Activated naive CD4-positive, alpha-beta T cell treated with anti-CD3 and anti-CD28 coated beads, Interleukin-2, amount 50 U/mL, for 72 hours (primary cell): ENCODE results near the gene PHF3. TPM values are rescaled to one million over a fixed set of nuclear protein-coding genes. Genes with fewer than 3 reads are reported as not detected.
A peak's percentile ranks its signal among the peaks of the same experiment; 100 is the strongest.

Experiments
- ATAC-seq, 2 donors: fragments of 150-1000 bp; cut with Tn5 transposase; 2 replicates each; pipeline ENCODE4 v1.10.0; 2021; ENCODE audit warnings: mild to moderate bottlenecking in 2 of 2, moderate library complexity in 2 of 2
- DNase-seq, 2 donors: peaks; one replicate each; pipeline ENCODE4 v3.0.0; 2021 to 2022; ENCODE audit warnings: low spot score in 2 of 2
- H3K27ac Mint-ChIP-seq, 2 donors: one replicate each; pipeline ENCODE4 v1.8.0; 2022; ENCODE audit warnings: mild to moderate bottlenecking in 2 of 2, mixed read lengths in 2 of 2
- H3K36me3 Mint-ChIP-seq, 2 donors: one replicate each; pipeline ENCODE4 v1.8.0; 2022; ENCODE audit warnings: mixed read lengths in 2 of 2
- H3K9me3 Mint-ChIP-seq, 2 donors: one replicate each; pipeline ENCODE4 v1.8.0; 2022; ENCODE audit warnings: mixed read lengths in 2 of 2
- total RNA-seq, 2 donors: library from RNA; stranded (reverse); gene quantifications; one replicate each; pipeline ENCODE4 v1.2.3, GENCODE V29; 2022

PHF3 gene, protein sequence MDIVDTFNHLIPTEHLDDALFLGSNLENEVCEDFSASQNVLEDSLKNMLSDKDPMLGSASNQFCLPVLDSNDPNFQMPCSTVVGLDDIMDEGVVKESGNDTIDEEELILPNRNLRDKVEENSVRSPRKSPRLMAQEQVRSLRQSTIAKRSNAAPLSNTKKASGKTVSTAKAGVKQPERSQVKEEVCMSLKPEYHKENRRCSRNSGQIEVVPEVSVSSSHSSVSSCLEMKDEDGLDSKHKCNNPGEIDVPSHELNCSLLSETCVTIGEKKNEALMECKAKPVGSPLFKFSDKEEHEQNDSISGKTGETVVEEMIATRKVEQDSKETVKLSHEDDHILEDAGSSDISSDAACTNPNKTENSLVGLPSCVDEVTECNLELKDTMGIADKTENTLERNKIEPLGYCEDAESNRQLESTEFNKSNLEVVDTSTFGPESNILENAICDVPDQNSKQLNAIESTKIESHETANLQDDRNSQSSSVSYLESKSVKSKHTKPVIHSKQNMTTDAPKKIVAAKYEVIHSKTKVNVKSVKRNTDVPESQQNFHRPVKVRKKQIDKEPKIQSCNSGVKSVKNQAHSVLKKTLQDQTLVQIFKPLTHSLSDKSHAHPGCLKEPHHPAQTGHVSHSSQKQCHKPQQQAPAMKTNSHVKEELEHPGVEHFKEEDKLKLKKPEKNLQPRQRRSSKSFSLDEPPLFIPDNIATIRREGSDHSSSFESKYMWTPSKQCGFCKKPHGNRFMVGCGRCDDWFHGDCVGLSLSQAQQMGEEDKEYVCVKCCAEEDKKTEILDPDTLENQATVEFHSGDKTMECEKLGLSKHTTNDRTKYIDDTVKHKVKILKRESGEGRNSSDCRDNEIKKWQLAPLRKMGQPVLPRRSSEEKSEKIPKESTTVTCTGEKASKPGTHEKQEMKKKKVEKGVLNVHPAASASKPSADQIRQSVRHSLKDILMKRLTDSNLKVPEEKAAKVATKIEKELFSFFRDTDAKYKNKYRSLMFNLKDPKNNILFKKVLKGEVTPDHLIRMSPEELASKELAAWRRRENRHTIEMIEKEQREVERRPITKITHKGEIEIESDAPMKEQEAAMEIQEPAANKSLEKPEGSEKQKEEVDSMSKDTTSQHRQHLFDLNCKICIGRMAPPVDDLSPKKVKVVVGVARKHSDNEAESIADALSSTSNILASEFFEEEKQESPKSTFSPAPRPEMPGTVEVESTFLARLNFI (N-terminal part only)
- total RNA-seq: 10 to 100 TPM; 55.2 to 61.6 TPM

DNA sequence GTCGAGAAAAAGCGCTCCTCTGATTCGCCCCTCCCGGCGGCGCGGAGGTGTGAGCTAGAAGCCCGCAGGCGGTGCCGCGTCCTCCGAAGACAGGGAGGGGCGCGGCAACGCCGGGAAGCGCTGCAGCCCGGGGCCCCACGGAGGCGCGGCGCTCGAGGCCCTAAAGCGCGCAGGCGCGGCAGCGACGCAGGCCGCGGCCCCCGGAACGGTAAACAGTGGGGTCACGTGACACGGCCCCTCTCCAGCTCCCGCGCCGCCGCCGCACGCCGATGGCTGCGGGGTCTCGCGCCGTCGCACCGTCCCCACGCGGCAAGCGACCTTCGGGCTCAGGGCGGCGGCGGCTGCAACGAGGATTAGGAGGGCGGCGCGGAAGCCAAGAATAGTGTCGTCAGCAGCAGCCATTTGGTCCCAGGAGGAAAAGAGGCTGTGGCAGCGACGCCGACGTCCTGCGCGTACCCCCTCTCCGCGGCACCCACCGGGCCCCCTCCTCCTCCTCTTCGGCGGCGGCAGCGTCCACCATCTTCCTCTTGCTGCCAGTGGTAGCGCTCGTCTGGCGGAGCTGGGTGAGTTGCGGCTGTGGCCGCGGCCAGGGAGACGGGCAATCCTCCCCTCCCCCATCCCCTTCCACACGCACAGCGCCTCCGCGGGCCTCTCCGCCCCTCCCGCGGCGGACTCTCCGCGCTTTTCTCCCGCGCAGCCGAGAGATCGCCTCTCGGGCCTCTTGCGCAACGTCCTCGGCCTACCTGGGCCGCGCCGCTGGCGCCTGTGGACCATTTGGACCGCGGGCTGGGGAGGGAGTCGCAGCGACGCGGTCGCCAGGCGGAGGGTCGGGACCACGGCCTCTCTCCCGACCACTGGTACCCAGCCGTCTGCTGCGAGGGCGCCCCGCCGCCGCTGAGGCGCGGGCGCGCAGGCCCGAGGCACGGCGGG lies at the start of gene PHF3:
TSS of gene PHF3 (plus strand) at position 215 of the 930 bp plus-strand sequence. CDS start 10,750 bp downstream, outside the sequence.
- DNase-seq (peak; percentile 87 to 91), ATAC-seq (peak; percentile 90 to 92)
- Mint-ChIP-seq H3K9me3 (no peaks in the 10 kb centered on the region), H3K27ac (peak within 1 kb of the TSS; percentile 94 to 100), H3K36me3 (peaks cover 6% of the 10 kb centered on the region in 2 donors)

DNA sequence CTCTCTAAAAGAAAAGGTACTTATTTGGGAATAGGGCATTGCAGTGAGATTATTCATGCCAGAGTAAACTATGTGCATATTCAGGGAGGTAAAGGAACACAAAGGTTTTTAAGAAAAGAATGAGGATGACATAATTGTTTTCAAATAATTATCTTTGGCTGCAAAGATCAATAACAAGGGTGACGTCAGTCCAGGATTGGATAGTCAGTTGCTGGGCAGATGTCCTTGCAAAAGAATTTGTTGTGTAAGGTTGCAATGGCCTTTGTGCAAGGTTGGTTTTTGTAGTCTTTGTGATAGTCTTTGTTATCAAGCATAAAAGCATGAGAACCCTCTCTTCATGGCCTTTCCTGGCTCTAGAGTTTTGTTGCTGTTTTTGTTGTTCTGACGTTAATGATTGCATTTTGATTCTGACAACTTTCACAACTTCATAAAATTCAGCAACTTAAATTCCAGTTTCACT lies 45.6 kb upstream of the PHF3 start:
- DNase-seq: no peak
- no peak for ATAC-seq
- no peaks in the 10 kb centered on the region for H3K9me3 Mint-ChIP-seq
- H3K27ac Mint-ChIP-seq: no peak overlapping the region
- H3K36me3 Mint-ChIP-seq: no peaks in the 10 kb centered on the region

DNA sequence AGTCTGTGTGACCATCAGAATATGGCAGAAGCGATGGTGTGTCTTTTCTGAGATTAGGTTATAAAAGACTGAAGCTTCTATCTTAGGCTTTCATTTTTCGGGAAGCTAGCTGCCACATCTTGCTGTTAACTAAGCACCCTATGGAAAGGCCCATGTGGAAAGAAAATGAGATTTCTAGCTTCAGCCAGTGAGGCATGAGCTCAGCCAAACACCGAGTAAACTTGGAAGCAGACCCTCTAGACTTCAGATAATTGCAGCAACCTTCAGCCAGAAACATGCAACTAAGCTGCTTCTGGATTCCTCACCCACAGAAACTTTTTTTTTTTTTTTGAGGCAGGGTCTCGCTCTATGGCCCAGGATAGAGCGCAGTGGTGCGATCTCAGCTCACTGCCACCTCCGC lies 42.7 kb upstream of the PHF3 start:
- no peaks in the 10 kb centered on the region for H3K36me3 Mint-ChIP-seq
- ATAC-seq: no peak
- DNase-seq: no peak
- no peaks in the 10 kb centered on the region for H3K9me3 Mint-ChIP-seq
- no peak overlapping the region for H3K27ac Mint-ChIP-seq

DNA sequence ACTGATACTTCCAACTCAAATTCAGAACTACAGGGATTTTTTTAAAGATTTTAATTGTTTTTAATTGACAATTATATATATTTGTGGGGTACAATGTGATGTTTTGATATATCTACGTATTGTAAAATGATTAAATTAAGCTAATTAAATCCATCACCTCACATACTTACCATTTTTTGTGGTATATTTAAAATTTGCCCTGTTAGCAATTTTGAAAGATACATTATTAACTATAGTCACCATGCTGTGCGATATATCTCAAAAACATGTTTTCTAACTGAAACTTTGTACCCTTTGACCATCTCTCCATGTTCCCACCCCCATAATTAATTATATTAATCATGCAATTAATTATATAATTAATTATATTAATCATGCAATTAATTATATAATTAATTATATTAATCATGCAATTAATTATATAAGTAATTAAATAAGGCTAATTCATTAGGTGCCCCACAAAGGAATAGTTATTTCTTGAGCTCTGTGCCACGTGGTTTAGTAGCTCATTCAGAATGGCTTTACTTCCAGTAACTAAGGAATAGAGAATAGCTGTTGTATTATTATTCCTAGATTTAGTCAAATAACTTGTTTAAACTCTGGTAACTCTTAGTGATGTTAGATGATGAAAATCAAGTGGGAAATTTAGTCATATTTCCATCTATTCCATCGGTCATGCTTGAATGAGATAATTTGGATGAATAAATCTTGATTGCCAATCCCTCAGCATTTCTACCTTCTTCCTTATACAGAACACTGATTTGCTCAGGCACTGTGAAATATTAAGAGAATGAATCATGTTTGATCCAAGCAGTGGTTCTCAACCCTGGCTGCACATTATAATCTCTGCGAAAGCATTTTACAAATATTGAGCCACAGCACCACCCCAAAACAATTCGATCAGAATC lies 38.2 kb upstream of the PHF3 start:
- ATAC-seq (peak in 1 of 2 donors; percentile 4), DNase-seq (no peak)
- H3K9me3 Mint-ChIP-seq: no peaks in the 10 kb centered on the region
- no peaks in the 10 kb centered on the region for H3K36me3 Mint-ChIP-seq
- H3K27ac Mint-ChIP-seq: no peak overlapping the region

DNA sequence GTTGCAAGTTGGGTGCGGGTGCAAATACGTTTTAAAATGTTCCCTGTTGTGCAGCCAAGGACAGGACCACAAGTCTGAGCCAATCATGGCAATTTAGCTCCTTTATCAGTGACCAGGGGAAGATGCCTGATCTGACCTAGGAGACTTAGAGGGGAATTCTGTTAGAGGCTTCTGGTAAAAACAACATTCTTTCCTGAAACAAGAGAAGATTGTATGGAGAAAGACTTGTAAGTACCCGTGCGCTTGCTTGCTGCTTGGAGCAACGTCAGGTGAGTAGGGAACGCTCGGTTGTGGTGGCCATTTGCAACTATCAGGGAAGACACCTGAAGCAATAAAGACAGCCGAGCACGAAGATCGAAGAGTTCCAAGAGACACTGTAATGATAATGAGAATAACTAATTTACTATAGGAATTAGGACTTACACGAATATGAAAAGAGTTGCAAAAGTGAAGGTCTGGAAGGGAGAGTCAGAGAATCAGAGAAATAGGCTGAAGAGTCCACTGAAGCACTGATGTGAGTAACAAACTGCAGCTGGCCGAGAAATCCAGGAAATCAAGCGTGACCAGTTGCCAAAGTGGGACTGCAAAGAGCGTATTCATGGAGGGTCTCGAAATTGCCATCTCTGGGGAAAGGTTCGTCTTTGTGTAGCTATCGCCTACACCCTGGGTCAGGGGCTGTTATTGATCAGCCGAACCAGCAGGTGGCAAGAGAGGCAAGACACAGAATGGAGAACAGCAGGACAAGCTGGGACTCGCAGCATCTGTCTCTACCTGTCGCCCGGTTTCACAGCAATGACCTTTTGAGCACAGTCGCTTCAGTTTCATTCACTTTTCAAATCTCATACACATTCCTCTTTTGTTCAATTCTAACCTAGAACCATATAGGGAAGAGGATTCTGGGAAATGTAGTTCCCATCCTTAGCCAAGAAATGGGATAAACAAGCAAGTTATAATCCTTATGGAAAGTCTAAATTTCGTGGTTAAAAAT lies 37.3 kb upstream of the PHF3 start:
- no peaks in the 10 kb centered on the region for H3K36me3 Mint-ChIP-seq
- H3K9me3 Mint-ChIP-seq: no peaks in the 10 kb centered on the region
- ATAC-seq (peak; percentile 99 to 100), DNase-seq (peak; percentile 70 to 73)
- H3K27ac Mint-ChIP-seq: peak overlapping the region in 1 of 2 donors; percentile 51

DNA sequence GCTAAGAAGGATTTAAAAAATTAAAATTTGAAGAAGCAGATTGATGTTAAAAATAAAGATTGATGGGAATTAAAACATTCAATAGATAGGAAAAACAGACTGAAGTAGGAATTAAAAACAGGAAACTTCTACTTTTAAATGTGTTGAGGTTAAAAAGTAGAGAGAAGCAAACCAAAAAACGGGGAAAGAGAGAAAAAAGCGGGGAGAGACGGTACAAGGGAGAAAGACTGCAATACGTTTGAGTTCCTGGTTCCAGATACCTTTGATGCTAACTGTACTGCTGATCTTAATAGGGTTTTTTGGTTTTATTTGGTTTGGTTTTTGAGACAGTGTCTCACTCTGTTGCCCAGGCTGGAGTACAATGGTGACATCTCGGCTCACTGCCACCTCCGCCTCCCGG lies 36.4 kb upstream of the PHF3 start:
- H3K36me3 Mint-ChIP-seq: no peaks in the 10 kb centered on the region
- no peak for ATAC-seq
- no peak overlapping the region for H3K27ac Mint-ChIP-seq
- no peaks in the 10 kb centered on the region for H3K9me3 Mint-ChIP-seq
- no peak for DNase-seq

DNA sequence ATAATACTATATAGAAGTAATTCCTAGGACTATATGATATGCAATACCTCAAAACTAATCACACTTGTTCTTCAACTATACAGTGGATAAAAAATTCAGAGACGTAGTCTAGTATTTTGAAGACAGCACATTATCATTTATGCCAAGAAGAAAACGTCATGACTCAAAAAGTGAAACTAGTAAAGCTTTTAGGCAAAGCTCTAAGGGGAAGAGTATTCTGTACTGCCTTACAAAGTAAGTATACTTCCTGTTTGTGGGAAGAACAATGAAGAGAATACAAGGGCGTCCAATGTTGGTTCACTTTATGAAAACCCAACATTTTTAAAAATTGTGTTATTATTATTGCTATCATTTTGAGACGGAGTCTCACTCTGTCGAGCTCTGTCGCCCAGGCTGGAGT lies 35.5 kb upstream of the PHF3 start:
- no peak overlapping the region for H3K27ac Mint-ChIP-seq
- no peaks in the 10 kb centered on the region for H3K36me3 Mint-ChIP-seq

DNA sequence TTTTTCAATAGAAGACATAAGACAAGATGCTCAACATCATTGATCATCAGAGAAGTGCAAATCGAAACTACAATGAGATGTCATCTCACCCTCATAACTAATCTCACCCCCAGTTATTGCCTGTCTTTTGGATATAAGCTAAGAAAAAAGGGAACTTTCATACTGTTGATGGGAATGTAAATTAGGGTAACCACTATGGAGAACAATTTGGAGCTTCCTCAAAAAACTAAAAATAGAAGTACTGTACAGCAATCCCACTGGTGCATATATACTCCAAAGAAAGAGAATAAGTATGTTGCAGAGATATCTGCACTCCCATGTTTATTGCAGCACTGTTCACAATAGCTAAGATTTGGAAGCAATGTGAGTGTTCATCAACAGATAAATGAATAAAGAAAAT lies 26.4 kb upstream of the PHF3 start:
- ATAC-seq (no peak), DNase-seq (no peak)
- Mint-ChIP-seq H3K9me3 (peaks cover 0 to 3% of the 10 kb centered on the region in 2 donors), H3K36me3 (no peaks in the 10 kb centered on the region), H3K27ac (no peak overlapping the region)

More for the DNA sequence above, 35.5 kb upstream of the PHF3 start:
- no peak for ATAC-seq
- DNase-seq: no peak
- H3K9me3 Mint-ChIP-seq: no peaks in the 10 kb centered on the region

DNA sequence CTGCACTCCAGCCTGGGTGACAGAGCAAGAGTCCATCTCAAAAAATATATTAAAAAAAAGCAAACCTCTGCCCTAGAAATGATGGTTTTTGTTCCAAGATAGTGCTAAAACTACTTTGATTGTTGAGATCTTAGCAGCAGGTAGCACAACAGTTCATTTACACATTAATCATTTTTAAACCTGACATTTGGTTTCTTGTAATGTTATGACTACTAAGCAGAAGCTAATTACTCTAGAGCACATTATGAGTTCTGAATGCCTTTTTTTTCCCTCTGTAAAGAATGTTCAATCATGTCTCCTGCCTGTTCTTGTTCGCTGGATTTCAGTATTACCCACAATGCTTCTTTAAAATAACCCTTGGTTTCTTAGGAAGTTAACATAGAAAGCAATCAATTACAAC lies 24.7 kb upstream of the PHF3 start:
- no peak for DNase-seq
- Mint-ChIP-seq H3K9me3 (peaks cover 0 to 3% of the 10 kb centered on the region in 2 donors), H3K36me3 (no peaks in the 10 kb centered on the region), H3K27ac (no peak overlapping the region)
- peak in 1 of 2 donors; percentile 46 for ATAC-seq

DNA sequence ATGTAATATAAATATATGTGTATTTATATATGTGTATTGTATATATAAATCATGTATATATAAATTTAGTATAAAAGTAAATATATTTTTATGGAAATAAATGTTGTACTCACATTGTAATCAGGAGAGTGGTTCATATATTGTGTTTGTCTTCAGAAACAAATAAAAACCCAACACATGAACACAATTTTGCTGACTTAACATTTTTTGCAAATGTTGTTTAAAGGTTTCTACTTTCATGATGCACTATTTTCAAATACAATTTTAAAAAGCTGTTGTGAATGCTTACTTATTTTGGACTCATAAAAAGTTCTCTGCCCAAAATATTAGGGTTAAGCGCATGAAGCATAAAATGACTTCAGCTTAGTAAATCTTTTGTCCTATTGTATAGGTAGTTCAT lies 24.0 kb upstream of the PHF3 start:
- peaks cover 0 to 3% of the 10 kb centered on the region in 2 donors for H3K9me3 Mint-ChIP-seq
- H3K27ac Mint-ChIP-seq: no peak overlapping the region
- DNase-seq (no peak), ATAC-seq (no peak)
- no peaks in the 10 kb centered on the region for H3K36me3 Mint-ChIP-seq

DNA sequence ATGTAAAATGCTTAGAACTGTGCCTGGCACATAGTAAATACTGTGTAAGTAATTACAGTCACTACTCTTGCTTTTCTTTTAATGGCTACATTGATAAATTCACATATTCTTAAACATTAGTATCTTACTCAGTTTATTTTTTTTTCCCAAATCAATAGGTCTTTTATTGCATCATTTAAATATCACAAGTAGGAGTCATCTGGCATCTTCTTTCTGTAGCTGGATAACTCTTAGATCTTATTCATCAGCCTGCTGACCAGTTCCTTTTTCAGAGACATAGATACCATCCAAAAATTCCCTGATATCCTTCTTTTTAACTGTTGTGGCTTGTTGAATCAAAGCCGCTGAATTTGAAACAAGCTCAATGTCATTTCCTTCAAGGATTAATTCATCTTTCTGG lies 20.0 kb upstream of the PHF3 start:
- Mint-ChIP-seq H3K36me3 (no peaks in the 10 kb centered on the region), H3K9me3 (no peaks in the 10 kb centered on the region)
- DNase-seq: no peak

DNA sequence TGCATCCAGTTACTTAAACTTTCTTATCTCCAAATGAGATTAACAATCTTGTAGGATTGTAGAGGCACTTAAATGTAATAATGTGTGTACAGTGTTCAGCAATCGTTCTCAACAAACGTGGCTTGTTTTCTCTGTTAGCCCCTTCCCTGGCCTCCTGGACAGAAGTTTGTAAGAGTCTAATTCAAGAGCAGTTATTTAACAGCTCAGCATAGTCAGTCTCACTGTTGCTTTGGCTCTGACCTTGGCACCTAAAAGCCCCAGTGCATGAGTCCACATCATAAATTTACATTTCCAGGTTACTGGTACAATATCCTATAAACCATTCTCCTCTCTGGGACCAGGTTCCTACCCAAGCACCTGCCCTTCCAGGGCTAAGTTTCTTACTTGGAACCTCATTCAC lies 11.5 kb upstream of the PHF3 start:
- H3K27ac Mint-ChIP-seq: no peak overlapping the region
- no peaks in the 10 kb centered on the region for H3K9me3 Mint-ChIP-seq
- H3K36me3 Mint-ChIP-seq: no peaks in the 10 kb centered on the region
- ATAC-seq (no peak), DNase-seq (no peak)

More for the DNA sequence above, 20.0 kb upstream of the PHF3 start:
- H3K27ac Mint-ChIP-seq: no peak overlapping the region
- ATAC-seq: no peak

DNA sequence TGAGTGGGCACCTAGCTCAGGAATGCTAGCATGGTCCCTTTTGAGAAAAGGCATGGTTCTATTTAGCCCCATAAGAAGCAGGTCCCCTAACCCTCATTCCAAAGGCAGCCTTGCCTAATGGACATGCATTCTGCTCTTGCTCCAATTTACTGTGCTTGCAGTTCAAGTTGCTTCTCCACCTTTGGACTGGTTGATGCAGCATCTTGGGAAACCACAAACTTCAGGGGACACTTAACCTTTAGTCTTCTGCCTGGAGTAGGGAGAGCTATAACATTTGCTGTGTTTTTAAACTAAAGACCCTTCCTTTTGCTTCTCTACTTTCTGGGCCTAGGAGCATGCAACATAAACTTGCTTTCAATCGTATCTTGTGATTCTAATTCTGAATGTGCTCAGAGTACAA lies 5.1 kb upstream of the PHF3 start:
- DNase-seq: no peak
- no peaks in the 10 kb centered on the region for H3K36me3 Mint-ChIP-seq
- no peak overlapping the region for H3K27ac Mint-ChIP-seq
- no peak for ATAC-seq
- H3K9me3 Mint-ChIP-seq: no peaks in the 10 kb centered on the region

DNA sequence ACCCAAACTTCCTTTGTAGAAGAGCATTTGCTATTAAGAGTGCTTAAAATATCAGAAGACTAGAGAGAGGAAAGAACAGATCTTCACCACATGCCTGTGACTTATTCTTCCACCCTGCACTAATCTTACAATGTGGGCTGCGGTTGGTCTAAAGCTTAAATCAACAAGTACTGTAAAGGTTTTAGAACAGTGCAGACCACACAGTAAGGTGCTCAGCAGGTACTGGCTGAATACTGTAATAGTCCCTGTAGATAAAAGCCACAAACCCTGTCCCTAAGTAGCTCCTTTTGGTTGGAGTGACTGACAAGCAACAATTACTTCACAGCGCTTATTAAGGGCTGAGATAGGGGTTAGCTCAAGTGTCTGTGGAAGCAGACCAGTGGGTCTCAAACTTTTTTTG lies 972 bp upstream of the PHF3 start:
- ATAC-seq (no peak), DNase-seq (no peak)
- H3K36me3 Mint-ChIP-seq: peaks cover 6% of the 10 kb centered on the region in 2 donors
- H3K27ac Mint-ChIP-seq: peak overlapping the region; percentile 85 to 94
- H3K9me3 Mint-ChIP-seq: no peaks in the 10 kb centered on the region
